GM21717 (cell line): Measurements from ENCODE around the gene MAPK8.

Source experiments
- ATAC-seq: cut with Tn5 transposase; IDR thresholded peaks from one replicate; pipeline ENCODE4 v1.9.1; 2021; ENCODE audit warnings: mild to moderate bottlenecking, moderate library complexity; ENCODE audit not compliant: unreplicated experiment

MAPK8 gene

DNA sequence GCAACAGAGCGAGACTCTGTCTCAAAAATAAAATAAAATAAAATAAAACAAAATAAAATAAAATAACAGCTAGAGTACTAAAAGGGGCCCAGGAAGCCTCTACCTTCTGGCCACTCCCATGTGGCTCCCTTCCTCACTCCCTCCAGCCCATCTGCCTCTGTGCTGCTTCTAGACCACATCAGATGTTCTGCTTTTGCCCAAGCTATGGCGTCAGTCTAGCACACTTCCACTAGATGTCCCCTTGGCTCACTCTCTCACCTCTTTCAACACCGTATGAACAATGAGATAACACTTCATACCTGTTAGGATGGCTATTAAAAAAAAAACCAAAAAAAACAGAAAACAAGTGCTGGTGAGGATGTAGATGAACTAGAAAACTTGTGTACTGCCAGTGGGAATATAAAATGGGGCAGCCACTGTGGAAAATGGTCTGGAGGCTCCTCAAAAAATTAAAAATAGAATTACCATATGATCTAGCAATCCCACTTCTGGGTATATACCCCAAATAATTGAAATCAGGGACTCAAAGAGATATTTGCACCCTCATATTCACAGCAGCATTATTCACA lies 166.1 kb downstream of the MAPK8 start:
- no peak for ATAC-seq

GRCh38 chr10:48473704-48474103 lies 167.2 kb downstream of the MAPK8 start:
- ATAC-seq, result no peak

DNA sequence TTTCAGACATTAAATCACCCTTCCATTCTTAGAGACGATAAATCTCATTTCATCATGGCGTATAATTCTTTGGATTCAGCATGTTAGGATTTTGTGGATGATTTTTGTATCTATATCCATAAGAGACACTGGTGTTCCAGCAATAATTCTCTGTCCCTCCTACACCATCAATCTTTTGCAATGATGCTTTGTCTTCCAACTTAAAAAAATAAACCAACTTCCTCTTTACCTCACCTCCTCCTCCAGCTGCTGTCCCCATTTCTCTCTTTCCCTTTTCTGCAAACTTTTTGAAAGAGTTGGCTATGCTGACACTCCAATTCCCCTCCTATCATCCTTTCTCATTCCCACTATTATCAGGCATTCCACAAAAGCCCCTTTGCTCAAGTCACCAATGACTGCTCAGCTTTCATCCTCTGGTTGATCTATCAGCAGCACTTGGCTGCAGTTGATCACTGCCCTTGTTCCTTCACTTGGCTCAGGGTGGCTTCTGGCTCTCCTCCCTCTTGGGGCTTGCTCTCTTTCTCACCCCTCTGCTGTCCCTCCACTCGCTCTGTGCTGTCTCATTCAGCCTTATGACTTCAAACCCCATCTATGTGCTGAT lies 168.4 kb downstream of the MAPK8 start:
- no peak for ATAC-seq

DNA sequence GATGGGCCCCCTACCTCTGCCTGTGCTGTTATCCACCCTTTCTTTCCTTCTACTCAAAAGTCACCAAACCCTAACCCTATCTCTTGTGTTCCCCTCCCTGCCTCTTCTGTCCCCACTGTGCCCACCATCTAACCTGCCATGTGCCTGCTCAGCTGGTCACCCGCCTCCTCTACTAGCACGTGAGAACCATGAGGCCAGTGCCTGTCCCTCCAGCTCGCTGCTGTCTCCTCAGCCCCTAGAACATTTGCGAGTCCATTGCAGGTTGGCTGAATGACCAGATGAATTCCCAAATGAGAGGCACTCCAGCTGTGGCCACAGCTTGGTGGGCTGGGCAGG lies 169.4 kb downstream of the MAPK8 start:
- no peak for ATAC-seq

GRCh38 chr10:48476279-48476982 lies 170.0 kb downstream of the MAPK8 start:
- ATAC-seq, result no peak

DNA sequence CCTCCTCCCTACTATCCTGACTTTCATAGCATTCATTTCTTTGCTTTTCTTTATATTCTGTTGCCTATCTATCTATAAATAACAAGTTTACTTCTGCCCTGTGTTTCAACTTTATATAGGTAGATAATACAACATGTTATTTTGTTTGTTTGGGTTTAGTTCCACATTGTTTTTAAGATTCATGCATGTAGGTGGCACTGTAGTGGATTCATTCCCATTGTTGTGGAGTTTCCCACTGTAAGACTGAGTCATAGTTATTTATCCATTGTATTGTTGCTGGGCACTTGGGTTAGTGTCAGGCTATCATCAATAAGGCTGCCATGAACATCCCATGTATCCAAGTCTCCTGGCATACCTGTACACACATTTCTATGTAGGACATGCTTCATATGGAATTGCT lies 170.7 kb downstream of the MAPK8 start:
- ATAC-seq, result no peak

GRCh38 chr10:48477616-48478015 lies 171.1 kb downstream of the MAPK8 start:
- ATAC-seq, result no peak

- no peak for ATAC-seq
These were observed 172.0 kb downstream of the MAPK8 start for GRCh38 chr10:48478469-48478868.

- no peak for ATAC-seq
These were observed 172.7 kb downstream of the MAPK8 start for GRCh38 chr10:48478980-48479811.

- ATAC-seq, result no peak
These were observed 174.2 kb downstream of the MAPK8 start for GRCh38 chr10:48480397-48481374.

DNA sequence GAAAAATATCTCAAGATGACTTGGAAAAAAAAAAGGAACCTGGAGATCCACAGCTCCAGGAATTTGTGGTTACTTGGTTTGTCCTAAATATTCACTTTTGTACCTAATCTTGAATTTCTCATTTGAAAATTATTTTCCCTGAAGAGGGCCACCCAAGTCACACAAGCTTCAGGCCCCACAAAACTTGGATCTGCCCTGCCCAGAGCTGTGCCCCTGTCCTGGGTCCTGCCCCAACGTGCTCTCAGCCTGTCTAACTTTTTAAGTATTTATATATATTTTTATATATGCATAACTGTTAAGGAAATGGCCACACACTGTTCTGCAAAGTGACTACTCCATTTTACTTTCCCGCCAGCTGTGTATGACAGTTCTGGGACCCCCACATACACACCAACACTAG lies 174.9 kb downstream of the MAPK8 start:
- no peak for ATAC-seq

DNA sequence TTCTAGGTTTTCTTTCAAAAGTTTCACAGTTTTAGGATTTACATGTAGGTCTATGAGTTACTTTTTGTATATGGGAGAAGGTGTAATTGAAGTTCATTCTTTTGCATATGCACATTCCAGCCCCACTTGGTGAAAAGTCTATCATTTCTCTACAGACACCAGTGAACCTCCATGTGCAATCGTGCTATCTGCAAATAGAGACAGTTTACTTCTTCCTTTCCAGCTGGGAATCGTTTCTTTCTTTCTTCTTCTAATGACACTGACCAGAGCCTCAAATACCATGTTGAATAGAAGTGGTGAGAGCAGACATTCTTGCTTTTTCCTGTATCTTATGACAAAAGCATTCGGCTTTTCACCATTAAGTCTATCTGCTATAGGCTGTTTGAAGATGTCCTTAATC lies 175.7 kb downstream of the MAPK8 start:
- no peak for ATAC-seq

- ATAC-seq, result no peak
These were observed 178.4 kb downstream of the MAPK8 start for GRCh38 chr10:48484911-48485310.

DNA sequence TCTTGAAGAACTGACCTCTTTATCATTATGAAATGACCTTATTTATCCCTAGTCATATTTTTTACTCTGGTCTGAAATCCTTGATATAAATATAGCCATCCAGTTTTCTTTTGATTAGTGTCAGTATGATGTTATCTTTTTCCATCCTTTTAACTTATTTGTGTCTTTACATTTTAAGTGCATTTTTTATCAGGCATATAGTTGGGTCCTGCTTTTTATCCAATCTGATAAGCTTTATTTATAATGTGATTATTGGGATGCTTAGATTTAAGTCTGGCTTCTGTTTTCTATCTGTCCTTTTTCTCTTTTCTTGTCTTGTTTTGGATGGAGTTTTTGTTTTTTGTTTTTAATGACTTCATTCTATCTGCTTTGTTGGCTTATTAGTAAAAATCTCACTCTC lies 179.2 kb downstream of the MAPK8 start:
- ATAC-seq, result no peak

GRCh38 chr10:48487244-48487643 lies 180.8 kb downstream of the MAPK8 start:
- ATAC-seq, result no peak
